BE2C (cell line): ENCODE results near the gene POLR2B.

Source experiments
- DNase-seq: peaks from one replicate; pipeline ENCODE4 v3.0.0-alpha.2; 2020
- H3K27me3 ChIP-seq: fragments of 250-450 bp; sonication (Bioruptor Pico); 2 replicates; pipeline ENCODE4 v1.5.1; 2020; ENCODE audit warnings: mild to moderate bottlenecking
- H3K36me3 ChIP-seq: fragments of 250-450 bp; sonication (Bioruptor Pico); 2 replicates; pipeline ENCODE4 v1.5.1; 2020; ENCODE audit warnings: mild to moderate bottlenecking
- H3K4me1 ChIP-seq: fragments of 250-450 bp; sonication (Bioruptor Pico); 2 replicates; pipeline ENCODE4 v1.5.1; 2020
- H3K4me3 ChIP-seq: 2 replicates; pipeline ENCODE4 v1.5.1; 2011; ENCODE audit warnings: low read depth, low read length
- H3K9me3 ChIP-seq: fragments of 250-450 bp; sonication (Bioruptor Pico); 2 replicates; pipeline ENCODE4 v1.5.1; 2020
- CTCF ChIP-seq: IDR thresholded peaks from 2 replicates; pipeline ENCODE4 v1.5.1; 2012; ENCODE audit warnings: mild to moderate bottlenecking, low read depth, low read length

POLR2B gene

GRCh38 chr4:56977321-56978012 lies 1.2 kb upstream of the POLR2B start, which contains the start of gene NOA1:
NOA1 (minus strand) TSS chr4:56977606; CDS start chr4:56977585, 21 bp downstream.
- H3K4me3 ChIP-seq: peak within 1 kb of the TSS; percentile 99
- H3K9me3 ChIP-seq: no peaks in the 10 kb centered on the region
- H3K36me3 ChIP-seq: peaks cover 31% of the 10 kb centered on the region
- no peaks in the 10 kb centered on the region; the same call in 1 of the 2 replicates for H3K4me1 ChIP-seq
- peak; percentile 96 for DNase-seq
- TF ChIP-seq CTCF: no peak
- no peaks in the 10 kb centered on the region for H3K27me3 ChIP-seq

GRCh38 chr4:56979421-56980072 lies 851 bp downstream of the POLR2B start:
- no peaks in the 10 kb centered on the region for H3K9me3 ChIP-seq
- TF ChIP-seq CTCF: no peak
- peak overlapping the region; percentile 99 for H3K4me3 ChIP-seq
- H3K36me3 ChIP-seq: peaks cover 13% of the 10 kb centered on the region
- no peaks in the 10 kb centered on the region; the same call in 1 of the 2 replicates for H3K4me1 ChIP-seq
- H3K27me3 ChIP-seq: no peaks in the 10 kb centered on the region
- peak; percentile 36 for DNase-seq

GRCh38 chr4:56981795-56982201 lies 3.1 kb downstream of the POLR2B start:
- Histone ChIP-seq H3K4me3 (no peak overlapping the region), H3K4me1 (no peaks in the 10 kb centered on the region; the same call in 1 of the 2 replicates), H3K9me3 (no peaks in the 10 kb centered on the region), H3K36me3 (peaks cover 30% of the 10 kb centered on the region), H3K27me3 (no peaks in the 10 kb centered on the region)
- TF ChIP-seq CTCF: no peak
- no peak for DNase-seq

- no peaks in the 10 kb centered on the region for H3K27me3 ChIP-seq
- no peak for DNase-seq
- TF ChIP-seq CTCF: no peak
- H3K9me3 ChIP-seq: no peaks in the 10 kb centered on the region
- H3K4me1 ChIP-seq: no peaks in the 10 kb centered on the region; the same call in 1 of the 2 replicates
- H3K4me3 ChIP-seq: no peak overlapping the region
- peaks cover 46% of the 10 kb centered on the region for H3K36me3 ChIP-seq
These were observed 7.5 kb downstream of the POLR2B start for GRCh38 chr4:56986192-56986591.

GRCh38 chr4:56986952-56987351 lies 8.3 kb downstream of the POLR2B start:
- H3K36me3 ChIP-seq: peaks cover 47% of the 10 kb centered on the region
- TF ChIP-seq CTCF: no peak
- H3K4me3 ChIP-seq: no peak overlapping the region
- DNase-seq: no peak
- no peaks in the 10 kb centered on the region for H3K9me3 ChIP-seq
- no peaks in the 10 kb centered on the region for H3K27me3 ChIP-seq
- H3K4me1 ChIP-seq: no peaks in the 10 kb centered on the region; the same call in 1 of the 2 replicates
